ENCODE data around the gene DVL3. TPM values are rescaled to one million over a fixed set of nuclear protein-coding genes. Genes with fewer than 3 reads are reported as not detected.

The DVL3 gene
- total and polyA plus RNA-seq, 2 experiments from 2014 or later, result 25.6 to 55.5 TPM

DNA sequence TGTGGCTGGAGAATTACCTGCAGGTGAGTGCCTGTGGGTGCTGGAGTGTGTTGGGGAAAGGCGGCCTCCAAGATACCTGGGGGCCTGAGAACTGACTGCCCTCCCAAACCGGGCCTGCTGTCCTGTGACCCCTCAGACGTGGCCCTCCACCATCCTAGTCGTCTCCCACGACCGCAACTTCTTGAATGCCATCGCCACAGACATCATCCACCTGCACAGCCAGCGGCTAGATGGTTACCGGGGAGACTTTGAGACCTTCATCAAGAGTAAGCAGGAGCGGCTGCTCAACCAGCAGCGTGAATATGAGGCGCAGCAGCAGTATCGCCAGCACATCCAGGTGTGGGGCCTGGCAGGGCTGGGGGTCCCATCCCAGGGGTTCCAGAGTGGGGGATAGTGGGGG is 34.2 kb downstream of the DVL3 start:
- H3K27ac ChIP-seq (ENCODE audit: low read depth), result no peak overlapping the region
- no peak overlapping the region for H3K4me2 ChIP-seq
- H3K27ac Mint-ChIP-seq, result no peak overlapping the region
- H3K4me1 Mint-ChIP-seq, result peaks cover 14% of the 10 kb centered on the region
- TF ChIP-seq CREB1 (CRISPR knock-in tag; IDR thresholded peaks at IDR 0.05; ENCODE audit: low read depth) (no peak), REST (IDR thresholded peaks at IDR 0.05; ENCODE audit: unreplicated experiment) (no peak), EZH2phosphoT487 (IDR thresholded peaks at IDR 0.05; ENCODE audit: unreplicated experiment) (no peak), NANOG (IDR thresholded peaks at IDR 0.05; ENCODE audit: borderline replicate concordance) (no peak), ZNF114 (CRISPR knock-in tag; IDR thresholded peaks at IDR 0.05) (no peak)
- H3F3A ChIP-seq (replicated peaks; ENCODE audit: low read depth), result no peaks in the 10 kb centered on the region
- peaks cover 15% of the 10 kb centered on the region; the same call in 1 of the 2 replicates for H4K20me1 ChIP-seq (replicated peaks; ENCODE audit: insufficient read depth)
- no peak overlapping the region for H2AFZ ChIP-seq
- peaks cover 15% of the 10 kb centered on the region for H3K27me3 Mint-ChIP-seq (ENCODE audit: insufficient read depth, low read depth, poor library complexity)
- peaks cover 68% of the 10 kb centered on the region for H3K36me3 Mint-ChIP-seq (ENCODE audit: low read depth)
- no peak overlapping the region for H3K4me3 ChIP-seq
- no peaks in the 10 kb centered on the region for H3K27me3 ChIP-seq (ENCODE audit: insufficient read depth)
- DNase-seq (ENCODE audit: low spot score) (no peak), ATAC-seq (no peak)
- H3K4me1 ChIP-seq (ENCODE audit: insufficient read depth), result peaks cover 11% of the 10 kb centered on the region
- H3K4me3 Mint-ChIP-seq, result no peak overlapping the region
- H3K36me3 ChIP-seq (ENCODE audit: insufficient read depth), result peaks cover 13% of the 10 kb centered on the region
- H3K9me2 ChIP-seq (ENCODE audit: insufficient read depth), result no peaks in the 10 kb centered on the region
- H3K79me2 ChIP-seq (replicated peaks; ENCODE audit: insufficient read depth), result peaks cover 34% of the 10 kb centered on the region
- no peaks in the 10 kb centered on the region; the same call in 2 of the 3 replicates for H3K9me3 Mint-ChIP-seq

DNA sequence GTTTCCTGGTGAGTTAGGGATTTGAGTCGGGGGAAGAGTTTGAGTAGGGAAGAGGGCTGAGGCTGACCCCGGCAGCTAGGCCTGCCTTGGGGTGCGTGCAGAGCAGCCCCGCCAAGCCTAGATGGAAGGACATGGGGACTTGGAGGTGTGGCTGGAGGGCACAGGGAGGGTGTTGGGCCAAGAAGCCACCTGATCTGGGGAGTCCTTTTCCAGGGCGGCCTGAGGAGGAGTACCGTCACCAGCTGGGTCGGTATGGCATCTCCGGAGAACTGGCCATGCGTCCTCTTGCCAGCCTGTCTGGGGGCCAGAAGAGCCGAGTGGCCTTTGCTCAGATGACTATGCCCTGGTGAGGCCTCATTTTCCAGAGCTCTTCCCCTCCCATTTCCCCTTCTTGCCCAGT is 37.7 kb downstream of the DVL3 start:
- Mint-ChIP-seq H3K9me3 (no peaks in the 10 kb centered on the region), H3K4me3 (no peak overlapping the region), H3K27ac (0 out of 2 replicates have a peak overlapping the region, but pooled peaks have one; percentile 19), H3K36me3 (ENCODE audit: low read depth) (peaks cover 65% of the 10 kb centered on the region), H3K4me1 (no peaks in the 10 kb centered on the region), H3K27me3 (ENCODE audit: insufficient read depth, low read depth, poor library complexity) (peaks cover 4% of the 10 kb centered on the region)
- no peak overlapping the region for H3K4me2 ChIP-seq
- peaks cover 5% of the 10 kb centered on the region; the same call in 1 of the 2 replicates for H4K20me1 ChIP-seq (replicated peaks; ENCODE audit: insufficient read depth)
- no peak overlapping the region for H2AFZ ChIP-seq
- no peak for DNase-seq (ENCODE audit: low spot score)
- H3K36me3 ChIP-seq (ENCODE audit: insufficient read depth), result peaks cover 13% of the 10 kb centered on the region
- no peaks in the 10 kb centered on the region for H3K9me2 ChIP-seq (ENCODE audit: insufficient read depth)
- H3K79me2 ChIP-seq (replicated peaks; ENCODE audit: insufficient read depth), result peaks cover 17% of the 10 kb centered on the region
- H3K4me1 ChIP-seq (ENCODE audit: insufficient read depth), result no peaks in the 10 kb centered on the region
- no peaks in the 10 kb centered on the region for H3K27me3 ChIP-seq (ENCODE audit: insufficient read depth)
- H3K4me3 ChIP-seq, result no peak overlapping the region
- H3F3A ChIP-seq (replicated peaks; ENCODE audit: low read depth), result no peaks in the 10 kb centered on the region
- ATAC-seq, result no peak
- no peak overlapping the region for H3K27ac ChIP-seq (ENCODE audit: low read depth)
- TF ChIP-seq ZNF331 (CRISPR knock-in tag; IDR thresholded peaks at IDR 0.05; ENCODE audit: low read depth), result no peak
- TF ChIP-seq STAT1 (IDR thresholded peaks at IDR 0.05; ENCODE audit: unreplicated experiment), result no peak
- TF ChIP-seq, protein P1, sequence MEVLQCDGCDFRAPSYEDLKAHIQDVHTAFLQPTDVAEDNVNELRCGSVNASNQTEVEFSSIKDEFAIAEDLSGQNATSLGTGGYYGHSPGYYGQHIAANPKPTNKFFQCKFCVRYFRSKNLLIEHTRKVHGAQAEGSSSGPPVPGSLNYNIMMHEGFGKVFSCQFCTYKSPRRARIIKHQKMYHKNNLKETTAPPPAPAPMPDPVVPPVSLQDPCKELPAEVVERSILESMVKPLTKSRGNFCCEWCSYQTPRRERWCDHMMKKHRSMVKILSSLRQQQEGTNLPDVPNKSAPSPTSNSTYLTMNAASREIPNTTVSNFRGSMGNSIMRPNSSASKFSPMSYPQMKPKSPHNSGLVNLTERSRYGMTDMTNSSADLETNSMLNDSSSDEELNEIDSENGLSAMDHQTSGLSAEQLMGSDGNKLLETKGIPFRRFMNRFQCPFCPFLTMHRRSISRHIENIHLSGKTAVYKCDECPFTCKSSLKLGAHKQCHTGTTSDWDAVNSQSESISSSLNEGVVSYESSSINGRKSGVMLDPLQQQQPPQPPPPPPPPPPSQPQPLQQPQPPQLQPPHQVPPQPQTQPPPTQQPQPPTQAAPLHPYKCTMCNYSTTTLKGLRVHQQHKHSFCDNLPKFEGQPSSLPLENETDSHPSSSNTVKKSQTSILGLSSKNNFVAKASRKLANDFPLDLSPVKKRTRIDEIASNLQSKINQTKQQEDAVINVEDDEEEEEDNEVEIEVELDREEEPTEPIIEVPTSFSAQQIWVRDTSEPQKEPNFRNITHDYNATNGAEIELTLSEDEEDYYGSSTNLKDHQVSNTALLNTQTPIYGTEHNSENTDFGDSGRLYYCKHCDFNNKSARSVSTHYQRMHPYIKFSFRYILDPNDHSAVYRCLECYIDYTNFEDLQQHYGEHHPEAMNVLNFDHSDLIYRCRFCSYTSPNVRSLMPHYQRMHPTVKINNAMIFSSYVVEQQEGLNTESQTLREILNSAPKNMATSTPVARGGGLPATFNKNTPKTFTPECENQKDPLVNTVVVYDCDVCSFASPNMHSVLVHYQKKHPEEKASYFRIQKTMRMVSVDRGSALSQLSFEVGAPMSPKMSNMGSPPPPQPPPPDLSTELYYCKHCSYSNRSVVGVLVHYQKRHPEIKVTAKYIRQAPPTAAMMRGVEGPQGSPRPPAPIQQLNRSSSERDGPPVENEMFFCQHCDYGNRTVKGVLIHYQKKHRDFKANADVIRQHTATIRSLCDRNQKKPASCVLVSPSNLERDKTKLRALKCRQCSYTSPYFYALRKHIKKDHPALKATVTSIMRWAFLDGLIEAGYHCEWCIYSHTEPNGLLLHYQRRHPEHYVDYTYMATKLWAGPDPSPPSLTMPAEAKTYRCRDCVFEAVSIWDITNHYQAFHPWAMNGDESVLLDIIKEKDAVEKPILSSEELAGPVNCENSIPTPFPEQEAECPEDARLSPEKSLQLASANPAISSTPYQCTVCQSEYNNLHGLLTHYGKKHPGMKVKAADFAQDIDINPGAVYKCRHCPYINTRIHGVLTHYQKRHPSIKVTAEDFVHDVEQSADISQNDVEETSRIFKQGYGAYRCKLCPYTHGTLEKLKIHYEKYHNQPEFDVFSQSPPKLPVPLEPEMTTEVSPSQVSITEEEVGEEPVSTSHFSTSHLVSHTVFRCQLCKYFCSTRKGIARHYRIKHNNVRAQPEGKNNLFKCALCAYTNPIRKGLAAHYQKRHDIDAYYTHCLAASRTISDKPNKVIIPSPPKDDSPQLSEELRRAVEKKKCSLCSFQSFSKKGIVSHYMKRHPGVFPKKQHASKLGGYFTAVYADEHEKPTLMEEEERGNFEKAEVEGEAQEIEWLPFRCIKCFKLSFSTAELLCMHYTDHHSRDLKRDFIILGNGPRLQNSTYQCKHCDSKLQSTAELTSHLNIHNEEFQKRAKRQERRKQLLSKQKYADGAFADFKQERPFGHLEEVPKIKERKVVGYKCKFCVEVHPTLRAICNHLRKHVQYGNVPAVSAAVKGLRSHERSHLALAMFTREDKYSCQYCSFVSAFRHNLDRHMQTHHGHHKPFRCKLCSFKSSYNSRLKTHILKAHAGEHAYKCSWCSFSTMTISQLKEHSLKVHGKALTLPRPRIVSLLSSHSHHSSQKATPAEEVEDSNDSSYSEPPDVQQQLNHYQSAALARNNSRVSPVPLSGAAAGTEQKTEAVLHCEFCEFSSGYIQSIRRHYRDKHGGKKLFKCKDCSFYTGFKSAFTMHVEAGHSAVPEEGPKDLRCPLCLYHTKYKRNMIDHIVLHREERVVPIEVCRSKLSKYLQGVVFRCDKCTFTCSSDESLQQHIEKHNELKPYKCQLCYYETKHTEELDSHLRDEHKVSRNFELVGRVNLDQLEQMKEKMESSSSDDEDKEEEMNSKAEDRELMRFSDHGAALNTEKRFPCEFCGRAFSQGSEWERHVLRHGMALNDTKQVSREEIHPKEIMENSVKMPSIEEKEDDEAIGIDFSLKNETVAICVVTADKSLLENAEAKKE (CRISPR knock-in tag; IDR thresholded peaks at IDR 0.05), result no peak
- TF ChIP-seq POLR2AphosphoS5 (IDR thresholded peaks at IDR 0.05; ENCODE audit: low read depth), result no peak
- no peak for TF ChIP-seq CTCF (conservative IDR thresholded peaks at IDR 0.05; ENCODE audit: low read depth in 2 of 2)
- no peak for TF ChIP-seq ZNF114 (CRISPR knock-in tag; IDR thresholded peaks at IDR 0.05)
- TF ChIP-seq NANOG (IDR thresholded peaks at IDR 0.05; ENCODE audit: borderline replicate concordance), result no peak
- TF ChIP-seq EZH2phosphoT487 (IDR thresholded peaks at IDR 0.05; ENCODE audit: unreplicated experiment), result no peak
